HG03571 (cell line): ENCODE data around the gene STK35.
"Not testable (repeated sequence)": the region's sequence is repeated elsewhere in the genome, so short reads cannot be mapped to it uniquely, and the experiment has no call there.

Experiments used
- ATAC-seq: cut with Tn5 transposase; IDR thresholded peaks from one replicate; pipeline ENCODE4 v1.9.1; 2021; ENCODE audit not compliant: unreplicated experiment

STK35 gene

GRCh38 chr20:2156666-2157624 is 55.3 kb downstream of the STK35 start:
- ATAC-seq, result no peak

- ATAC-seq, result no peak
Observed at GRCh38 chr20:2162125-2162822, 60.6 kb downstream of the STK35 start.

GRCh38 chr20:2162823-2163166 is 61.2 kb downstream of the STK35 start:
- ATAC-seq, result no peak

GRCh38 chr20:2163312-2163711 is 61.7 kb downstream of the STK35 start:
- no peak for ATAC-seq

DNA sequence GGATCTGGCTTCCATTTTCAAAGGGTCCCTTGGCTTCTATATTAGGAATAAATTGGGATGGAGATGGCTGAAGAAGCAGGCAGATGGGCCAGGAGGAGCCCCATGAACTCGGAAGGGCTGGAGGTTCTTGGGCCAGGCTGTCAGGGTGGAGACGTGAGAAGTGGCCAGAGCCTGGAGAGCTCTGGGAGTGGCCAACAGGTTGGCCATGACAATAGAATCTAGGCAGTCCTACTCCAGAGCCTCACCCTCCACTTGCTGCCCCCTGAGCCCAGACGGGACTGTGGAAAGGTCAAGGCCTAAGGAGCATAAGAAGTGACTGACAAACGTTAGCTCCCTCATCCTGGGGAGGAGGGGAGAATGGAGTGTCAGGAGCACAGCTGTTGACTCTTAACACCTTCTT is 62.1 kb downstream of the STK35 start:
- no peak for ATAC-seq

- no peak for ATAC-seq
Observed at GRCh38 chr20:2164421-2164820, 62.8 kb downstream of the STK35 start.

GRCh38 chr20:2164966-2165365 is 63.3 kb downstream of the STK35 start:
- no peak for ATAC-seq

- ATAC-seq, result no peak
Observed at GRCh38 chr20:2165871-2166270, 64.2 kb downstream of the STK35 start.

- ATAC-seq, result no peak
Observed at GRCh38 chr20:2167112-2167511, 65.5 kb downstream of the STK35 start.

DNA sequence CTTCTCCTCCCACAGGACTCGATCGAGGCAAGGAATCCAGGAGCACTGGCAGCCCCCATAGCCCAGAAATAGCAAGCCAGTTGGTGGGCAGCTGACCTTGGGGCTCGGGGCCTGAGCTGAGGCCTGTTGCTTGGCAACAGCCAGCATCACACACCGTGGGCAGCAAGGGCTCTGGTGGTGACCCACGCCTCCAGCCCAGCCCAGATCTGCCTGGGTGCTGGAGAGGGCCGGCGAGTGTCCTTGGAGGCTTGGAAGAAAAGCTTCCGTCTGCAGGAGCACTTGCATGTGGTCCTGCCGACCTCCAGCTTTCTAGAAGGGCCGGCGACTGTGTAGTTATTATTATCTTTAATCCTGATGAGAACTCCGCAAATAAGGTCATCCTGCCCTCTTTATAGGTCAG is 67.3 kb downstream of the STK35 start:
- no peak for ATAC-seq

DNA sequence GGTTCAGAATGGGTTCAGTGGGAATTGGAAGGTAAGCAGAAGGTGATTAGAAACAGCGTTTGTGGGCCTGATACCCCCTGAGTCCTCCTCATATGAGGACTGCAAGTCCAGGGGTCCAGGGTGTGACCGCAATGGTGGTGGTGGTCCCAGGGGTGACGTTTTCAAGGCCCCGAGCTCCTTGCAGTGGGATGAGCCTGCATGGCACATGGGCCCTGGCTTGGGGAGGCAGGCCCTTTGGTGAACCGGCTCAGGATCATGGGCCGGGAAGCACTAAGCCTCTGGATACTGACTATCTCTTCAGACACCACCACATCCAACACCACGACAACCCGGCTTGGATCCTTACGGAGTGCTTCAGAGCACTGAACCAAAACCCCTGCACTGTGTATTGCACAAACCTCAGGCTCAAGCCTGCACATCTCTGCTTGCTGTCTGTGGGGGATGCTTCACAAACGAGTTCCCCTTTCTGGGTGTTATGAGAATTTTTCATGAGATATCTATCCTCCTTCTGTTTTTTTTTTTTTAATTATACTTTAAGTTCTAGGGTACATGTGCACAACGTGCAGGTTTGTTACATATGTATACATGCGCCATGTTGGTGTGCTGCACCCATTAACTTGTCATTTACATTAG is 67.9 kb downstream of the STK35 start:
- ATAC-seq, result no peak

GRCh38 chr20:2170404-2170803 is 68.8 kb downstream of the STK35 start:
- ATAC-seq, result no peak

GRCh38 chr20:2171266-2171790 is 69.7 kb downstream of the STK35 start:
- ATAC-seq, result no peak

GRCh38 chr20:2171840-2172239 is 70.2 kb downstream of the STK35 start:
- not testable (repeated sequence) for ATAC-seq

- ATAC-seq, result no peak
Observed at GRCh38 chr20:2172305-2173175, 70.9 kb downstream of the STK35 start.

DNA sequence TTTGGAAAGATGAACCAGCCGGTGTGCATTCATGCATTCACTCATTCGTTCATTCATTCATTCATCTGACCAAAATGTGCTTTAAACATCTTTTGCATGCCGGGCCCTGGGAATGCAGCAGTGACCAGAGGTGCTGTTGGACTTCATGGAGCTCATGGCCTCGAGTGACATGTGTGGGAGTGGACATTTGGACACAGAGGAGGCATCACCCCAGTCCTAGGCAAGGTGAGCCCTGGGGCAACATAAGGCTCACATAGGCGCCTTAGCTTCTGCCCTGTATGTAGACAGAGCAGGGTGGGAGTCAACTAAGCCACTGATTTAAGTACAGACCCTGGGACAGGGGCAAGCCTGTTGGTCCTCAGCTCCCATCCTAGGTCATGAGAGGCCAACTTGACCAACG is 71.6 kb downstream of the STK35 start:
- ATAC-seq, result no peak

GRCh38 chr20:2174067-2174466 is 72.4 kb downstream of the STK35 start:
- ATAC-seq, result no peak

DNA sequence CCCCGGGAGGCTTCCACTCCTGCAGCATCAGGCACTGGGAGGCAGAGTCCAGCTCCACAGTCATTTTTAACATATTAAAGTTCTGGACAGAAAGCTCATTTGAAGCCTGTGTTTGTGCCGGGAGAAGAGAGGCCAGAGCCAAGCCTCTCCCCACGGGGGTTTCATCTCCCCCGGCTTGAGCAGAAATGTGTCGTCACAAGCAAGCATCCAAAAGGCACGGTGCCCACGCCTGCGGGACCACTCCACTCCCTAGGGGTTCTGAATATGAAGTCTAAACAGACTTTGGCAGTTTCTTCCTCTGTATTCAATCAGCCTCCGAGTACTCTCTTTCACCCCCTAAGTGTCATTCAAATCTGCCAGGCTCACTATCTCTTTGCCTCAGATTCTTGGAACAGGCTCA is 75.3 kb downstream of the STK35 start:
- ATAC-seq, result no peak

DNA sequence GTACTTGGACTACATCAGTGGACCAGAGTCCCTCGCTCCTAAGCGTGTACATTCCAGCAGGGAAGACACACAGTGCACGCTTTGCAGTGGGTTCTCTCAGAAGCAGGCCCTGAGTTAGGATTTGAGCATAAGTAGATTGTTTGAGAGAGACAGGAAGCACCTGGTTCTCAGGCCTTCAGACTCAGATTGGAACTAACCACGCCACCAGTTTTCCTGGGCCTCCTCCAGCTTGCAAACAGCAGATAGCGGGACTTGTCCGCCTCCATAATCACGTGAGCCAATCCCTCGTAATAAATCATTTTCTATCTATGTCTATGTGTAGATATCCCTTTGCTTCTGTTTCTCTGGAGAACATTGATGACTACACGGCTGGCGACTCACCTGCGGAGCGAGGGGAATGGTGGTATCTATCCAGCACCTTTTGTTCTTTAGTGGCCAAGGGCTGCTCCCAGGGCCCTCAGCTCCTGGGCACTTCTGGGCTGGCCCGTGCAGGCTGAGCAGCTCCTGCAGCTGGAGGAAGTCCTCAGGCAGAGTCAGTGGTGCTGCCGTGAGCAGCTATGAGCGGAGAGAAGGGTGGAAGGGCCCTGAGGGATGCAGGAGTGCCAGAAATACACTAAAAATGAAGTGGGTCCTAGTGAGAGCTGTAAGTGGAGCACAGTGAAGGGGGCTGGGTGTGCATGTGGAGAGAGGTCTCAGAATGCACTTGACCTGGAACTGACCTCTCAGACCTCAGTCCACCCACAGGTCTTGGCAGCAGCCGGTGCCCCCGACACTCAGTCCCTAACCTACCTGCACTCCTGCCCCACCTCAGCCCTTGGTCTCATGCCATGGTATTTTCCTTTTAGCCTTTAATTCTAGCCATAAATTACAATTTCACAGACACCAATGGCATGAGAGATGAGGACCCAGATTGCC is 76.9 kb downstream of the STK35 start:
- ATAC-seq, result no peak

GRCh38 chr20:2179233-2179580 is 77.6 kb downstream of the STK35 start:
- ATAC-seq, result no peak
